NCI-H1048 (cell line): ENCODE measurements around the gene IER3IP1.
"Not testable (repeated sequence)": the region's sequence is repeated elsewhere in the genome, so short reads cannot be mapped to it uniquely, and the experiment has no call there.

Experiments
- DNase-seq: peaks from one replicate; lab custom pipeline; 2025; lab: John Stamatoyannopoulos, UW

The IER3IP1 gene

DNA sequence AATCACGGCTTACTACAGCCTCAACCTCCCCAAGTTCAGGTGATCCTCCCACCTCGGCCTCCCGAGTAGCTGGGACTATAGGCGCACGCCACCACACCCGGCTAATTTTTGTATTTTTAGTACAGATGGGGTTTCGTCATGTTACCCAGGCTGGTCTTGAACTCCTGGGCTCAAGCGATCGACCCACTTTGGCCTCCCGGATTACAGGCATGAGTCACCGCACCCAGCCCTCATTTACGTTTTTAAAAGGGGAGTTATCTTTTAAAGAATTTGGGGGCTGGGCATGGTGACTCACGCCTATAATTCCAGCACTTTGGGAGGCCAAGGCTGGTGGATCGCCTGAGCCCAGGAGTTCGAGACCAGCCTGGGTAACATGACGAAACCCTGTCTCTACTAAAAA lies 17.8 kb downstream of the IER3IP1 start:
- DNase-seq: not testable (repeated sequence)

DNA sequence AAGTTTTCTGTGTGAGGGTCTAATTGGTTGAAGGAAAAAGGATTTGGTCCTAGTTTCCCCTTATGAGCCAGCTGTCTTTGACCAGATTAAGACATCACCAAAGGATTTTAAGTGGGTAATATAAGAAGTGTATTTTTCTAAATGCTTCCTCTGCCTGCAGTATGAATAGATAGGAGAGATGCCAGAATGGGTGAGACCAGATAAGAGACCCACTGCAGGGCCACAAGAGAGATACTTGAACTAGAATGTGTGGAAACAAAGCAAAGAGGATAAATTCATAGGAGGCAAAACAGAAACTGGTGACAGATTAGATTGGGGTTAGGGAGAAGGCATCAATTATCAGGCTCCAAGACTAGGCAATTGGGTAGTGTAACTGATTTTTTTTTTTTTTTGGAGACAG lies 24.7 kb downstream of the IER3IP1 start:
- no peak for DNase-seq

DNA sequence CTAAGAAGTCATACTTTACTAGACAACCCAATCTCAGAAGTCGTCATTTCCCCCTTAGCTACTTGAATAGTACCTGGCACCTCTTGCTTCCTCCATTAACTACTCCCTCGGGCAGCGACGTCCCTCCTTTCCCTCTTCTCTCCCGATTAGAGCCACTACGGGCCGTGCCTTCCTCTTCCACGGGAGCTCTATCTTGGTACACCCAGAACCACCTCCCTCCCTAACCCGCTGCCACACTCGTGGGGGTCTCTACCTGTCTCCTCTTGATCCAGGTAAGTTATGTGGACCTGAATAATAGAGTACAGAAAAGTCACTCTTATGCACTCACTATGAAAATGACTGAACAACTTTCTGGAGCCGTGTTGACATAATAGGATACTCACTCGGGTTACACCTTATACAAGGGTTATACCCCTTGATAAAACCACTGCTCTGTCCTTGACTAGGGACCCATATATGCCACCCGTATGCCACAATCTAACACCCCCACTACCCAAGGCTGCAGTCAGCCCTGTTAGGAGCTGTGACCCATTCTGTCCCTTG lies 25.3 kb downstream of the IER3IP1 start:
- no peak for DNase-seq

DNA sequence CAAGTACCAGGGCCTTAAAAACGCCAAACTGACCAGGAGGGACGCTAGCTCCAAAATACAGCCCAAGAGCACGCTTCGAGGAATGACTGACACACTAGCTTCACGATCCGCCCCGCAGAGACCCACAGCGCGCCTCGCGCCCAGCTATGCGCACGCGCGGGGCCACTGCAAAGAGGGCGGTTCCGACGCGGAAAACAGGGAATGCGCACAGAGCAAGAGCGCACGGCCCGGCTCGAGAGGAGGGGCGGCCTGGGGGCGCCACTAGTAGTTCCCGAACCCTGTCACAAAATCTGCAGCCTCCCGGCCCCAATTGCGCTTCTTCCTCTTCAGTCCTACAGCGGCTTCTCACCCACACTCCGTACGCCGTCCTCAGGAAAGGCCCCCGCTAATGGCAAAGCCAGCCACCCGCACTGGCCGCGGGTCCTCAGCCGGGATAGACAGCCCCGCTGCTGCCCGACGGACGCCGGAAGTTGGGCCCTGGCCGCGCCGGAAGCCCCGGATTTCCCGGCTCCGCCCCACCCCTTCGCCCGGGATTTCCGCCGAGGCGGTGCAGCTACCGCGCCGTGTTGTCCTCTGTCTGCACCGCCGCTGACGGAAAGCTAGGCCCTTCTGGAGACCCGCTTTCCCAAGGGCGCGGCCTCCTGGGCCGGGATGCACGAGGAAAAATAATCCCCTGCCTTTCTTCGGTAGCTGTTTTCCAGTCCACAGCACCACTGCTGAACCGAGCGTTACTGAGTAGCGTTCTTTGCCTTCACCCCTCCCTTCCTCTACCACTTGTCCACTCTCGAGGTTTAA lies 25.9 kb downstream of the IER3IP1 start, which contains the start of gene HDHD2:
Gene HDHD2, minus strand, starts transcription at position 472 of the 795 bp plus-strand sequence. CDS start 14,061 bp downstream, outside the sequence.
- peak; percentile 40 for DNase-seq

GRCh38 chr18:47149457-47150028 lies 26.6 kb downstream of the IER3IP1 start:
- no peak for DNase-seq

GRCh38 chr18:47146206-47146605 lies 30.0 kb downstream of the IER3IP1 start:
- no peak for DNase-seq

DNA sequence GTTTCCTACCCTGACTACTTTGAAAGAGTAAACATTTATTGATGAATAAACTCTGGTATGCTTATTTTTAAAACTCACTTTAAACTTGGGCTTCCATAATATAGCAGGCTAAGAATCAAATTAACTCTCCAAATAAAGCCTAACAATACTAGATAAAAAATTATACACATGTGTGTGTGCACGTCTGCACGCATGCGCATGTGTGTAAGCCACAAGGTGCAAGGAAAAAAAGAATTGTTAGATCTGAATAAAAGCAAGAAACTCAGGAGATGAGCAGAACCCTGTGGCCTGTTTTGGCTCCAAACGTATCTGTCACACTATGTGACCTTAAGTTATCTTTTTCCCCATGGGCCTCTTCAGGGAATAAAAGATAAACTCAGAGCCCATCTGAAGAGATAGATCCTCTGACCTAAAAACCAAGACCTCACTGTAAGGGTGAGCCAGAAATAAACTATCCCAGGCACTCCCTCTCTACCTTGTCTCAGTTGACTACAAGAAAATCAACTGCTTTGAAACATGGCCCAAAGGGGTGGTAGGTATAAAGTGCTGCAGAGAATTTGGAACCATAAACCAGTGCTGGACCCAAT lies 32.2 kb downstream of the IER3IP1 start:
- DNase-seq: no peak

- no peak for DNase-seq
These were observed 33.0 kb downstream of the IER3IP1 start for GRCh38 chr18:47143153-47143552.

- no peak for DNase-seq
These were observed 34.9 kb downstream of the IER3IP1 start for GRCh38 chr18:47141289-47141688.

DNA sequence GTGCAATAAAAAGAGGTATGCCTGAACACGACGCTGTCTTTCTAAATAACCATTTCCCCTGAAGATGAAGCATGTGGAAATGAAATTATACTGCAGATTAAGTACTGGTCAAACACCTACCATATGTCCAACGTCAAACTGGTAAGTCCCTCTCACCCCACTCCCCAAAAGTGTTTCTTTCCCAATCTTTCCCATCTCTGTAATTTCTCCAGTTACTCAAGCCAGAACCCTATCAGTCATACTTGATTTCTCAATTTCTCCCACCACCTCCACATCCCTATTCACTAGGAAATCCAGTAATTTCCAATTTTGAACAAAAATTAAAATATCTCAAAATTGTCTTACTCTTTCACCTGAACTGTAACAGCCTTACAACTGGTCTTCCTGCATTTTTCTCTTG lies 55.0 kb downstream of the IER3IP1 start:
- DNase-seq: no peak

GRCh38 chr18:47120428-47120827 lies 55.7 kb downstream of the IER3IP1 start:
- DNase-seq: no peak

GRCh38 chr18:47118981-47119380 lies 57.2 kb downstream of the IER3IP1 start:
- no peak for DNase-seq

GRCh38 chr18:47115205-47115604 lies 61.0 kb downstream of the IER3IP1 start:
- no peak for DNase-seq

GRCh38 chr18:47113796-47114540 lies 62.2 kb downstream of the IER3IP1 start:
- no peak for DNase-seq

DNA sequence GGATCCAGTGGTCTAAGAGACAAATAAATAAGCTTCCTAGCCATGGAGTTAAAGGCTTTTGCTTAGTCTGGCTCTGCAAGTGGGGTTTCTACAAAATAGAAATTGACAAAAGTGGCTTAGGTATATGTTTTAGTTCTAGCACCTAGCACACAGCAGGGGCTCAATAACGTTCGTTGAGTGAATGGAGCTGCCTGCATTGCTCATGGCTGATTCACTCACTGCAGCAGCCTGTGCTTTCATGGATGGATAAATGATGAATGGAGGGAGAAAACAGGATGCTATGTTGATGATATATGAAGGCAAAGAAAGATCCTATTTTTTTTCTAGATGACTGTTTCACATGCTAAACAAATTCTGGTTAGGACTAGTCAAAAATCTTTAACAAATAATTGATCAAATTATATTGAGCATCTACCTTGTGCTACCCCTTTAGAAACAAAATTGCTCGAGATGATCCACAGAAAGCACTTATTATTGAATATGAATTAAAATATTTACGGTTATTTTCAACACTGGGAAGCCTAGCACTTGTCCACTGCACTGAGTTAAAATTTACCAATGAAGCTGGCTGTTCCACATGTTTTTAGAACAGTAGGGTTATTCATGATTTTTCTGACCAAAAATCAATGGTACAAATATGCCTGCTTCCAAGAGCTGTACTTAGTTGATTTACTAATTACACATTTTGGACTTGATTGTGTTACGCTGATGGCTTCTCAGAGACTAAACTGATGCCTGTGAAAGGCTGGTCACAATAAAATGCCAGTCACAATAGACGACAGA lies 65.5 kb downstream of the IER3IP1 start:
- no peak for DNase-seq

GRCh38 chr18:47109720-47110119 lies 66.4 kb downstream of the IER3IP1 start:
- no peak for DNase-seq

GRCh38 chr18:47108998-47109405 lies 67.2 kb downstream of the IER3IP1 start:
- no peak for DNase-seq

- DNase-seq: no peak
These were observed 67.8 kb downstream of the IER3IP1 start for GRCh38 chr18:47108373-47108772.
